Activated CD4-positive, alpha-beta T cell treated with anti-CD3 and anti-CD28 coated beads, Interleukin-2, amount 50 U/mL, for 16 hours (primary cell): Measurements from ENCODE around the gene COL27A1.

ENCODE experiments used
- DNase-seq: peaks from one replicate; pipeline ENCODE4 v3.0.0-alpha.2; 2020

The COL27A1 gene

GRCh38 chr9:114289571-114290481 is 134.5 kb downstream of the COL27A1 start:
- DNase-seq = no peak

- no peak for DNase-seq
Measured at GRCh38 chr9:114290561-114290986, 135.2 kb downstream of the COL27A1 start.

- DNase-seq = peak; percentile 64
Measured at GRCh38 chr9:114291064-114291474, 135.7 kb downstream of the COL27A1 start.

GRCh38 chr9:114291886-114292590 is 136.7 kb downstream of the COL27A1 start:
- no peak for DNase-seq

GRCh38 chr9:114294664-114295063 is 139.3 kb downstream of the COL27A1 start:
- DNase-seq = no peak

GRCh38 chr9:114296338-114296737 is 141.0 kb downstream of the COL27A1 start:
- no peak for DNase-seq

GRCh38 chr9:114299286-114300152 is 144.2 kb downstream of the COL27A1 start:
- DNase-seq = no peak

- no peak for DNase-seq
Measured at GRCh38 chr9:114300153-114300845, 145.0 kb downstream of the COL27A1 start.

- no peak for DNase-seq
Measured at GRCh38 chr9:114300846-114301797, 145.8 kb downstream of the COL27A1 start.

- no peak for DNase-seq
Measured at GRCh38 chr9:114301798-114302565, 146.6 kb downstream of the COL27A1 start.

GRCh38 chr9:114302727-114303126 is 147.4 kb downstream of the COL27A1 start:
- DNase-seq = no peak

GRCh38 chr9:114303571-114303970 is 148.2 kb downstream of the COL27A1 start:
- no peak for DNase-seq

- DNase-seq = no peak
Measured at GRCh38 chr9:114303977-114304376, 148.6 kb downstream of the COL27A1 start.

GRCh38 chr9:114304416-114305188 is 149.3 kb downstream of the COL27A1 start:
- no peak for DNase-seq

- DNase-seq = no peak
Measured at GRCh38 chr9:114307899-114308267, 152.5 kb downstream of the COL27A1 start.

- DNase-seq = no peak
Measured at GRCh38 chr9:114308361-114308950, 153.1 kb downstream of the COL27A1 start.

GRCh38 chr9:114309096-114309495 is 153.8 kb downstream of the COL27A1 start:
- DNase-seq = no peak

GRCh38 chr9:114310471-114311450 is 155.4 kb downstream of the COL27A1 start:
- no peak for DNase-seq
